Hepatocyte (in vitro differentiated cells): ENCODE data around the gene DDR1.

Experiments used
- EZH2 ChIP-seq: fragments of 200-600 bp; sonication (generic); IDR thresholded peaks from 2 replicates; pipeline ENCODE4 v1.6.1; 2016; ENCODE audit warnings: antibody characterized with exemption, mild to moderate bottlenecking, borderline replicate concordance
- TF ChIP-seq, protein P1 (sequence below): fragments of 200-600 bp; sonication (generic); IDR thresholded peaks from 2 replicates; pipeline ENCODE4 v1.5.1; 2016; ENCODE audit warnings: antibody characterized with exemption, mild to moderate bottlenecking; ENCODE audit not compliant: poor library complexity

DNA sequence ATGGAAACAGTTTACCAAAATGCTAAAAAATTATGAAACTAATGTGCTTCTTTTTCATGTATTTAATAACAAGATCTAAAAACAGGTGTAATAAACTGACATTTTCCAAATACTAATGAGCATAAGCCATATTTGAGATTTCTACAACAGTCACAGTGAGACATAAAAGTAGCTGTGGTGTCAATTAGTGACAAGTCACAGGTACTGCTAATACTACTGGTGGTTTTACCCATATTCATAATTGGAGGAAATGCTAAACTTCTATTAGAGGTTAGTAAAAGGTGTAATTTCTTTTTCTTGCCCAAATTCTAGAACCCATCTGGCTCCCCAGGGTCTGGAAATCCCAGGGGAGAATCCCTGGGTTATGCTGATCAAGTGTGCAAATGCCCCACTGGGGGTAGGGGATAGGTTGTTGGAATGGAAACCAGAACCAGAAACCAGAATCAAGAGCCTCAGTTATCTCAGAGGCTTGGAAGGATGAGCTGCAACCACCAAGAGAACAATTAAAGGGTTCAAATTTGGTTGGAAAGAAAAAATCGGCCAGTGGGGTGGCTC is 16.6 kb downstream of the DDR1 start:
- TF ChIP-seq, protein P1, sequence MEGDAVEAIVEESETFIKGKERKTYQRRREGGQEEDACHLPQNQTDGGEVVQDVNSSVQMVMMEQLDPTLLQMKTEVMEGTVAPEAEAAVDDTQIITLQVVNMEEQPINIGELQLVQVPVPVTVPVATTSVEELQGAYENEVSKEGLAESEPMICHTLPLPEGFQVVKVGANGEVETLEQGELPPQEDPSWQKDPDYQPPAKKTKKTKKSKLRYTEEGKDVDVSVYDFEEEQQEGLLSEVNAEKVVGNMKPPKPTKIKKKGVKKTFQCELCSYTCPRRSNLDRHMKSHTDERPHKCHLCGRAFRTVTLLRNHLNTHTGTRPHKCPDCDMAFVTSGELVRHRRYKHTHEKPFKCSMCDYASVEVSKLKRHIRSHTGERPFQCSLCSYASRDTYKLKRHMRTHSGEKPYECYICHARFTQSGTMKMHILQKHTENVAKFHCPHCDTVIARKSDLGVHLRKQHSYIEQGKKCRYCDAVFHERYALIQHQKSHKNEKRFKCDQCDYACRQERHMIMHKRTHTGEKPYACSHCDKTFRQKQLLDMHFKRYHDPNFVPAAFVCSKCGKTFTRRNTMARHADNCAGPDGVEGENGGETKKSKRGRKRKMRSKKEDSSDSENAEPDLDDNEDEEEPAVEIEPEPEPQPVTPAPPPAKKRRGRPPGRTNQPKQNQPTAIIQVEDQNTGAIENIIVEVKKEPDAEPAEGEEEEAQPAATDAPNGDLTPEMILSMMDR, result no peak
- TF ChIP-seq EZH2, result no peak
